ENCODE measurements around the gene SVIL.
"Not testable (repeated sequence)": the region's sequence is repeated elsewhere in the genome, so short reads cannot be mapped to it uniquely, and the experiment has no call there.

The SVIL gene

DNA sequence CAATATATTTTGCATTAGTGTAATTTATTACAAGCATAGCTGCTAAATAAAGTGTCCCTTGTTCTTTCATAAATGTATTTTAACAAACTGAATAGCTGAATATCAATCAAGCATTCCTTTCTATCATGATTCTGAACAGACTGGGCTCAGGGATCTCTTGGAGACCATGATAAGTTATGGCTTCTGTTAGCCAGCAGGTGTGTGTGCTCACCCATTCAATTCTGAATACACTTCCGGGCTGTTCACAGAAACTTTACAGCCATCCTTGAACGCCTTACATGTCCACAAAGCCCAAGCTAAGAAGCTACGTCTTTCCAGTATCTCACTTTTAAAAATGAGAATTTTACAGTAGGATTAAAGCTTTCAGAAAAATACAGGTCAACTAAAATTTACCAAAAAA is 115.1 kb downstream of the SVIL start:
- Histone ChIP-seq H3K36me3 (ENCODE audit: control insufficient read depth, insufficient read depth, low read length, severe bottlenecking) (peaks cover 81% of the 10 kb centered on the region), H3K27me3 (replicated peaks; ENCODE audit: control insufficient read depth, insufficient read depth, low read length) (no peaks in the 10 kb centered on the region), H3K4me3 (ENCODE audit: low read length) (no peak overlapping the region), H3K4me1 (ENCODE audit: control insufficient read depth, insufficient read depth, low read length) (no peaks in the 10 kb centered on the region), H3K9me3 (ENCODE audit: control insufficient read depth, low read length) (no peaks in the 10 kb centered on the region), H3K9ac (ENCODE audit: low read length) (no peak overlapping the region)
- no peak for DNase-seq (ENCODE audit: low read depth)

DNA sequence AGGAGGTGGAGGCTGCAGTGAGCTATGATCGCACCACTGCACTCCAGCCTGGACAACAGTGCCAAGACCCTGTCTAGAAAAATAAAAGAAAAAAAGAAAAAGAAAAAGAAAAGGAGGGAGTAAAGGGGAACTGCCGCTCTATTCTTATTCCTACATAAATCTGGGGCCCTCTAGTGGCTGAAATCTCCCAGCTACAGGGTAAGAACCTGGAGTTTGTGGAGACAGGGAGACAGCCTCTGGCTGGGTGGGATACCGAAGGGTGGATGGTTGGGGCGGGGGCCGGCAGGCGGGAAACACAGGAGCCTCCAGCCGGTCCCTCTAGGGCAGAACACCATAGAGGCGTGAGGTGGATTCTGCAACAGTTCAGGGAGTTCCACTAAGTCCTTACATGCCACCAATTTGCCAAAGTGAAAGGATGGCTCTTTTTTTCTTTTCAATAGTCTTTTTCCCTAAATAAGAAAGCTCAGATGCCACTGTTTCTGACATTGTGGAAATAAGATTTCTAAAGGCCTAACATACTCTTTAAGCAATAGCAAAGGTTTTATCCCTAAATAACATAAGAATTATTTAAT is 117.3 kb downstream of the SVIL start:
- Histone ChIP-seq H3K4me1 (ENCODE audit: control insufficient read depth, insufficient read depth, low read length) (no peaks in the 10 kb centered on the region), H3K9me3 (ENCODE audit: control insufficient read depth, low read length) (no peaks in the 10 kb centered on the region), H3K27me3 (replicated peaks; ENCODE audit: control insufficient read depth, insufficient read depth, low read length) (no peaks in the 10 kb centered on the region), H3K36me3 (ENCODE audit: control insufficient read depth, insufficient read depth, low read length, severe bottlenecking) (peaks cover 63% of the 10 kb centered on the region), H3K9ac (ENCODE audit: low read length) (no peak overlapping the region), H3K4me3 (ENCODE audit: low read length) (no peak overlapping the region)
- DNase-seq (ENCODE audit: low read depth): peak; percentile 51

DNA sequence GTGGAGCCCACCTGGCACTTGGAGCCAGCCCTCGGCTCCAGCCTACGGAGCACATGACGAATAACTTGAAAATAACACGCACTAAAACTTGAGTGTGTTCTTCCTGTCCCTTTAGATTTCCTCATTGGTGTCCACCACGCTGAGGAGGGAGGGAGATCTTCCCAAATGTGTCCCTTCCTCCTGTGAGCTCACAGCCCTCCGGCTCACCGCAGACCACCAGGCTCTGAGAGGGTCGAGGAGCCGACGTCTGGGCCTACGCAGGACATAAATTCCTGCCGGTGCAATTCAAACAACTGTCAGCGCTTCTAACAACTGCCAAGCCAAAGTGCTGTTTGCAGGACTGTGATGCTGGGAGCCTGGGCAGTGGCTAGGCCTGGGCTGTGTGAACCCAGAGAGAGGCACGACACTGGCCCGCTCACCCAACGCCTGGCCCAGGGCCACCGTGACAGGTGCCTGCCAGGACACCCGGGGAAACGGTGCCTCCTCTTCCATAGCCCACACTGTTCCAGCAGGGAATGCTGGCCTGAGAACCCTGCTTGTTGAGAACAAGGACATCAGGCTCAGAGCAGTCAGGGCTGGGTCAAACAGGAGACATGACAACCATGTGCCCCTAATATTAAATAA is 118.3 kb downstream of the SVIL start:
- peaks cover 63% of the 10 kb centered on the region for H3K36me3 ChIP-seq (ENCODE audit: control insufficient read depth, insufficient read depth, low read length, severe bottlenecking)
- H3K9me3 ChIP-seq (ENCODE audit: control insufficient read depth, low read length); H3K4me3 ChIP-seq (ENCODE audit: low read length); H3K4me1 ChIP-seq (ENCODE audit: control insufficient read depth, insufficient read depth, low read length); H3K27me3 ChIP-seq (replicated peaks; ENCODE audit: control insufficient read depth, insufficient read depth, low read length); H3K9ac ChIP-seq (ENCODE audit: low read length); DNase-seq (ENCODE audit: low read depth): not testable (repeated sequence)

DNA sequence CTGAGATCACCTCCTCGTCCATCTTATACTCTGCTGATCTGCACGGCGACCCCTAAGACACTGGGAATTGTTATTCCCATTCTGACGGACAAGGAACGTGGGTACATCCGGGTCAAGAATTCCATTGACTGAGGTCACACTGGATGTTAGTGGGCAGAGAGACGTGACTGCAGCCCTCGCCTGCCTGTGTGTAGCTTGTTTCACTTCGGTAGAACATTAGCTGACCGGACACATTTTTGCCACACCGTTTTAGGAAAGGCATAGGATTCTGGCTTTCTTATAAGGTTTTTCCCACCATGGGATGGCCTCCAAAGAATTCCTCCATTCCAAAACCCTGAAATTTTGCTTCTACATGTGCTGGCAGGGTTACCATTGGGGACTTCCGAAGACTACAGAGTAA is 118.9 kb downstream of the SVIL start:
- not testable (repeated sequence) for DNase-seq (ENCODE audit: low read depth); H3K4me1 ChIP-seq (ENCODE audit: control insufficient read depth, insufficient read depth, low read length); H3K9me3 ChIP-seq (ENCODE audit: control insufficient read depth, low read length); H3K27me3 ChIP-seq (replicated peaks; ENCODE audit: control insufficient read depth, insufficient read depth, low read length); H3K4me3 ChIP-seq (ENCODE audit: low read length); H3K9ac ChIP-seq (ENCODE audit: low read length)
- H3K36me3 ChIP-seq (ENCODE audit: control insufficient read depth, insufficient read depth, low read length, severe bottlenecking): peaks cover 61% of the 10 kb centered on the region

DNA sequence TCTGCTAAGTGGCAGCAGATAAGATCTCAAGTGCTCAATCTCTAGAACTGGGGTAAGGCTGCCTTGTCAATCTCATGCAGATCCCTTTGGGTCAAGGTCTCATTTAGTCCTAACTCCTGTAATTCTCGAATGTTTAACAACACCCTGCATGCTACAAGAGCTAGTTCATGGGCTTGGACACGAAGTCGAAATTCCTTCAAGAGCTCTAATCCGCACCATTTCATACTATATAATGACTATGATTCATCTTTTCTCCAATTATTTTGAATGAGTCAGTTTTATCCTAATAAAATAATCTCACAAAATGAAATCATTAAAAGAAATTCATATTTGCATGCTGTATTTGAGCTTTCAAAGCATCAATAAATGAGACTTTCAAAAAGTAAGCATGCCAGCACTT is 119.7 kb downstream of the SVIL start:
- not testable (repeated sequence) for H3K9me3 ChIP-seq (ENCODE audit: control insufficient read depth, low read length); H3K4me1 ChIP-seq (ENCODE audit: control insufficient read depth, insufficient read depth, low read length); H3K9ac ChIP-seq (ENCODE audit: low read length); H3K27me3 ChIP-seq (replicated peaks; ENCODE audit: control insufficient read depth, insufficient read depth, low read length); DNase-seq (ENCODE audit: low read depth); H3K4me3 ChIP-seq (ENCODE audit: low read length)
- H3K36me3 ChIP-seq (ENCODE audit: control insufficient read depth, insufficient read depth, low read length, severe bottlenecking): peaks cover 55% of the 10 kb centered on the region

DNA sequence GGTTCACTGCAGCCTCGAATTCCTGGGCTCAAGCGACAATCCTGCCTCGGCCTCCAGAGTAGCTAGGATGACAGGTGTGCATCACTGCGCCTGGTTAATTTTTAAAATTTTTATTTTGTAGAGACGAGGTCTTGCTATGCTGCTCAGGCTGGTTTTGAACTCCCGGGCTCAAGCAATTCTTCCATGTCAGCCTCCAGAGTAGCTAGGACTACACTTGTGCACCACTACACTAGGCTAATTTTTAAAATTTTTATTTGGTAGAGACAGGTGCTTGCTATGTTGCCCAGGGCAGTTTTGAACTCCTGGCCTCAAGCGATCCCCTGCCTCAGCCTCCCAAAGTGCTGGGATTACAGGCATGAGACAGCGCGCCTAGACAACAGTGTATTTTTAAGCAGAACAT is 120.5 kb downstream of the SVIL start:
- Histone ChIP-seq H3K36me3 (ENCODE audit: control insufficient read depth, insufficient read depth, low read length, severe bottlenecking) (peaks cover 53% of the 10 kb centered on the region), H3K9me3 (ENCODE audit: control insufficient read depth, low read length) (no peaks in the 10 kb centered on the region)
- no peak for DNase-seq (ENCODE audit: low read depth)

DNA sequence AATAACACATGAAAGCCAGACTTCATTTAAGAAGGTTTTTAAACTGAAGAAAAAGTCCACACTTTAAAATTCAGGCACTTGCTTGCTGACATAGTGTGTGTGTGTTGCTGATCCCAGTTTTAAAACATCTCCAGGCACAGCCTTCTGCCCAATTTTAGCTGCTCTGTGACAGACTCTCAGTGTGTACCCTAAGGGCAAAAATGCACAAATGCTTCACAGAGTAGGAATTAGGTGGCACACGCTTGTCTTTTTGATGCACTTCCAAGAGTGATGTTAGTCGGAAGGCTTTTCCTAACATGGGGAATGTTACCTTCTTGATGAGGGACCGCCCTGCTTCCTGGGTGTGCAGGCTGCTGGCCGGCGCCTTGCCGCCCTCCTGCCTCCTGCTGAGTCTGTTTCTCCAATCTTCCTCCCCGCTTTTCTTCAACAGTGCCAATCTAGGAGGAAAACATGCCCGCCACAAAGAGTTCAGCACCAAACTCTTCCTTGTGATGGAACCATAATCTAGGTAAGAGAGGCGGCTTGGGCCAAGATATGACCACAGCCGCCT is 122.3 kb downstream of the SVIL start:
- Histone ChIP-seq H3K4me3 (ENCODE audit: low read length) (no peak overlapping the region), H3K9ac (ENCODE audit: low read length) (no peak overlapping the region), H3K36me3 (ENCODE audit: control insufficient read depth, insufficient read depth, low read length, severe bottlenecking) (peaks cover 50% of the 10 kb centered on the region), H3K4me1 (ENCODE audit: control insufficient read depth, insufficient read depth, low read length) (no peaks in the 10 kb centered on the region), H3K9me3 (ENCODE audit: control insufficient read depth, low read length) (no peaks in the 10 kb centered on the region), H3K27me3 (replicated peaks; ENCODE audit: control insufficient read depth, insufficient read depth, low read length) (no peaks in the 10 kb centered on the region)
- DNase-seq (ENCODE audit: low read depth): no peak

More for the DNA sequence above, 120.5 kb downstream of the SVIL start:
- no peaks in the 10 kb centered on the region for H3K27me3 ChIP-seq (replicated peaks; ENCODE audit: control insufficient read depth, insufficient read depth, low read length)
- no peak overlapping the region for H3K9ac ChIP-seq (ENCODE audit: low read length)
- H3K4me3 ChIP-seq (ENCODE audit: low read length): no peak overlapping the region
- H3K4me1 ChIP-seq (ENCODE audit: control insufficient read depth, insufficient read depth, low read length): no peaks in the 10 kb centered on the region

DNA sequence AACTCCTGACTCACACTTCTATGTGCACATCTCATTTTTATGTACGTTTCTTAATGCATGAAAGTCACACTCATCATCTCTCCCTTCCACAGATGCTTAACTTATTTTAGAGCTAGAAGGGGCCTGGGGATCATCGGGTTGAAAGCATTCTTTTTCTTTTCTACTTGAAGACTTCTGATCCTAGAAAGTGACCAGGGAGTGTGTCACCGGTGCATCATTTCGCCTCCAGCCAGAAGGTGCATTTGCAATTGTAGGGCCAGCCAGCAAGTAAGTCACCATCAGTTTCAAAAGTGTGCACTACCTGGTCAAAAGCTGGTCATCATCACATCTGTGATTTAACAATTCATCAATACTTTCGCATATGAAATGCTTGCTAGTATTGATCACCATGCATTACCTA is 123.0 kb downstream of the SVIL start:
- H3K4me3 ChIP-seq (ENCODE audit: low read length); H3K9ac ChIP-seq (ENCODE audit: low read length); H3K4me1 ChIP-seq (ENCODE audit: control insufficient read depth, insufficient read depth, low read length); H3K27me3 ChIP-seq (replicated peaks; ENCODE audit: control insufficient read depth, insufficient read depth, low read length); DNase-seq (ENCODE audit: low read depth); H3K9me3 ChIP-seq (ENCODE audit: control insufficient read depth, low read length): not testable (repeated sequence)
- H3K36me3 ChIP-seq (ENCODE audit: control insufficient read depth, insufficient read depth, low read length, severe bottlenecking): peaks cover 54% of the 10 kb centered on the region

DNA sequence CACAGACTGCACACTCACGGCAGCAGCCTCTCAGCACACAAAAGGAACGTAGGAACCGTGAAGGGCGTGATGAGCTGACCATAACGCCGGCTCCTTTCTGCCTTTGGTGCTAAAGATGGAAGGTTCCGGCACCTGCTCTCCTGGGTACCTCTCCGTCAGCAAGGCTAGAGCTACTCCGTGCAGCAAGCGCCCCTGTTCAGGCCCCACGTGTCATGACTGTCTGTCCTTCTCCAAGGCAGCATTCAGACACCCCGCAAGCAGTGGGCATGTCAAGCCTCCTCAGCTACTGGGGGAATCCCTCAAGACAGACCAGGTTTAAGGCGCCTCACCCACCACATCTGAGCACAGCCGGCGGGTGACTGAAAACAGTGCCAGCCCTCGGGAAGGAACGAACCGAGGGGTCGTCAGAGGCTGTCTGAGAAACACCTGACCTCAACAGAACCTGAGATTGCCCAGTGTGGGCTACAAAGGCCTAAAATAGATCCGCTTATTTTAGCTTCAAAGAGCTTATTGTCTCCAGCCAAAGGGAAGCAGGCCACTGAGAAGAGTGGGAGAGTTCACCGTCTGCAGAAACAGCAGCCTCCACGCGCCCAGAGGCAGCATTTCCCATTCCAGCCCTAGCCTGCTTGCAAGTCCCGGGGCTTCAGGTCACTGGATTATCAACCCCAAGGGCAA is 124.2 kb downstream of the SVIL start:
- H3K9me3 ChIP-seq (ENCODE audit: control insufficient read depth, low read length); H3K4me1 ChIP-seq (ENCODE audit: control insufficient read depth, insufficient read depth, low read length); H3K27me3 ChIP-seq (replicated peaks; ENCODE audit: control insufficient read depth, insufficient read depth, low read length); H3K9ac ChIP-seq (ENCODE audit: low read length); DNase-seq (ENCODE audit: low read depth); H3K4me3 ChIP-seq (ENCODE audit: low read length): not testable (repeated sequence)
- peaks cover 47% of the 10 kb centered on the region for H3K36me3 ChIP-seq (ENCODE audit: control insufficient read depth, insufficient read depth, low read length, severe bottlenecking)

DNA sequence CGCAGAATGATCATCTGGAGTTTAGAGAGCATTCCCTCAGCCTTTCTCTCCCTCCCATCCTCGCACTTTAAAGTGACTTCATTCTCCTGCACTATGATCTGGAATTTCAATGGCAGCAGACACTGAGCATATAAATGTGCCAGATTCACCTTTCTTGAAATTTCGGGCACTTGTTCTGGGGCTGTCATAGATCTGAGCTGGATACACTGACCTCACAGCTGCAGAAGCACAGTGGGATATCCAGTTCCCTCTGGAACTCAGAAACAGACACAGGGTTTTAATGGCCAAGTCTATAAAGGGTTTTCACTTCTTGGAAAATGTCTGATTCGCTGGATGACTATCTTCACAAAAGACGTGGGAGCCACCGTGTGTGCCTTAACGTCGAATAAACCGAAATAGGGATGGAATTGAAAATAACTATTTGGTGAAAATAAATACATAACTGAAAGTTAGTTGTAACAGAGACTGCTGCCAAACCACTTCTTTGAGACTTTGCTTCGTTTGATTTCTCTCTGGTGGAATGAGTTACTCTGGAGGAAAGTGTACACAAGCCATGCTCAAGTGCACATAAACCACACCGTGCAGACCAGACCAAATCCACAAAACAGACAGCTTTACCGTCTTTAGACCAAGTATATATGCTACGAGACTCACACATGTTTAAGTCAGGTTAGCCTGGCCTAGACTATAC is 126.1 kb downstream of the SVIL start:
- no peak overlapping the region for H3K9ac ChIP-seq (ENCODE audit: low read length)
- no peaks in the 10 kb centered on the region for H3K27me3 ChIP-seq (replicated peaks; ENCODE audit: control insufficient read depth, insufficient read depth, low read length)
- no peaks in the 10 kb centered on the region for H3K9me3 ChIP-seq (ENCODE audit: control insufficient read depth, low read length)
- DNase-seq (ENCODE audit: low read depth): no peak
- peaks cover 58% of the 10 kb centered on the region for H3K36me3 ChIP-seq (ENCODE audit: control insufficient read depth, insufficient read depth, low read length, severe bottlenecking)
- no peaks in the 10 kb centered on the region for H3K4me1 ChIP-seq (ENCODE audit: control insufficient read depth, insufficient read depth, low read length)
- H3K4me3 ChIP-seq (ENCODE audit: low read length): no peak overlapping the region

DNA sequence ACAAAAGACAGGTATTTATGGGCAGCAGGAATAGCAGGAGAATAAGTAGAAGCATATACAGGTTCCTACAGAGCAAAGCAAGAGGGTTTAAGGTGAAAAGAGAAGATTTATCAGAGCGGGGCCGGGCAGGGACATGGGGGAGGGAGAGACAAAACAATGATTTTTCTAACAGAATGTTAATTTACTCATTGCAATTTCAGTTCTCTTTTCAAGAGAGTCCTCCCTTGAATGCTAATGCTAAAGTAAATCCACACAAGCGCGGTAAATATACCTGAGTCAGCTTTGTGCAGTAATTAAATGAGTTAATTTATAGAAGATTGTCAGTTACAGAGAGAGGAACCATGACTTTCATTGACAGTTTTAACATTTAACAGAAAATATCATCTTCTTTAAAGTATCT is 127.0 kb downstream of the SVIL start:
- H3K9me3 ChIP-seq (ENCODE audit: control insufficient read depth, low read length); H3K9ac ChIP-seq (ENCODE audit: low read length); DNase-seq (ENCODE audit: low read depth); H3K4me3 ChIP-seq (ENCODE audit: low read length); H3K27me3 ChIP-seq (replicated peaks; ENCODE audit: control insufficient read depth, insufficient read depth, low read length); H3K4me1 ChIP-seq (ENCODE audit: control insufficient read depth, insufficient read depth, low read length): not testable (repeated sequence)
- peaks cover 60% of the 10 kb centered on the region for H3K36me3 ChIP-seq (ENCODE audit: control insufficient read depth, insufficient read depth, low read length, severe bottlenecking)
